GM19238 (cell line): Measurements from ENCODE around the gene SETD1A.
A peak's percentile ranks its signal among the peaks of the same experiment; 100 is the strongest.
"Not testable (repeated sequence)": the region's sequence is repeated elsewhere in the genome, so short reads cannot be mapped to it uniquely, and the experiment has no call there.

Experiments used
- DNase-seq: peaks from one replicate; pipeline ENCODE4 v3.0.0; 2011; ENCODE audit warnings: low spot score; ENCODE audit not compliant: insufficient read length

Gene SETD1A

DNA sequence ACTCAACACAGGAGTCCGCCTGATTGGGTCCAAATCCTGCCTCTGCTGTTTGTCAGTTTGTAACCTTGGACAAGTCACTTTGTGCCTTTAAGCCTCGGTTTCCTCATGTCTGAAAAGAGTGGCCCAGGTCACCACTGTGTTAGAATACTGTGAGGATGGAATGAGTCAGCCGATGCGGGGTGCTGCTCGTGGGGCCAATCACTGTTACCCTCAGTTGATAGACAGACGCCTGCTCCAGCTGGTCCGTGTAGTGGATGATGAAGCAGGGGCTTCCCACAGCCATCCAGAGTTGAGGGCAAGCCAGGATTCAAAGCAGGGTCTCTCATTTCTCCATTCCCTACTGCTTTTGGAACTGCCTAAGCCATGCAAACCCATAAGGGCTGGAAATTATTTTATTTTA is 28.4 kb upstream of the SETD1A start:
- DNase-seq: peak; percentile 7

DNA sequence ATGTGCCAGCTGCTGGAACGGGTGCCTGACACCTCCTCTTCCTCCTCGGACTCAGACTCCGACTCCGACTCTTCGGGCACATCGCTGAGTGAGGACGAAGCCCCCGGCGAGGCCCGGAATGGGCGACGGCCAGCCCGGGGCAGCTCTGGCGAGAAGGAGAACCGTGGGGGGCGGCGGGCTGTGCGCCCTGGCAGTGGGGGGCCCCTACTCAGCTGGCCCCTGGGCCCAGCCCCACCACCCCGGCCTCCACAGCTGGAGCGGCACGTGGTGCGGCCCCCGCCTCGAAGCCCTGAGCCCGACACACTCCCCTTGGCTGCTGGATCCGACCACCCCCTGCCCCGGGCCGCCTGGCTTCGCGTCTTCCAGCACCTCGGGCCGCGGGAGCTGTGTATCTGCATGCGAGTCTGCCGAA is 27.4 kb upstream of the SETD1A start:
- DNase-seq: no peak

DNA sequence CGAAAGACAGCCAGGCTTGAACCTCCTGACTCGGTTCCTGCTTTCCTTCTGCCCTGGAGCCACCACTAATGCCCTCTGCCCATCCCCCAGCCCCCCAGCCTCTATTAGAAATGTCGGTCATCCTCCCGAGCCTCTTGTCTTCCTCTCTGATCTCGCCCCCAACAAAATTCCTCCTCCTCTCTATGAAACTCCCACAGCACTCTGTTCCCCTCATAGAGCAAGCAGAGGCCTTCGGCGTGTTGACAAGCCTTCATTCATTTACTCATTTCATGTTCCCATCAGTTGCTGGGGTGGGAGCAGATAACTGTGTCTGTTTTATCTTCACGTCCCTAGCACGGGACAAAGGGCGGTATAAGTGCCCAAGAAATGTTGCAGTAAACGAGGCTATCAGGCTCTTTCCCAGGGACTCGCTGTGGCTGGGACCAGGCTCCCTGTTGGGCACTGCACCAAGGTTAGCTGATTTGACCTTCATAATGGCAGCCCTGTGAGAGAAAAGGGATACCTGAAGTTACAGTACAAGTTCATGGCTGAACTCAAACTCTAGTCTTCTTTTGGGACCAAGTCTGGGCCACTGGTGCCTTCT is 26.4 kb upstream of the SETD1A start:
- DNase-seq: no peak

DNA sequence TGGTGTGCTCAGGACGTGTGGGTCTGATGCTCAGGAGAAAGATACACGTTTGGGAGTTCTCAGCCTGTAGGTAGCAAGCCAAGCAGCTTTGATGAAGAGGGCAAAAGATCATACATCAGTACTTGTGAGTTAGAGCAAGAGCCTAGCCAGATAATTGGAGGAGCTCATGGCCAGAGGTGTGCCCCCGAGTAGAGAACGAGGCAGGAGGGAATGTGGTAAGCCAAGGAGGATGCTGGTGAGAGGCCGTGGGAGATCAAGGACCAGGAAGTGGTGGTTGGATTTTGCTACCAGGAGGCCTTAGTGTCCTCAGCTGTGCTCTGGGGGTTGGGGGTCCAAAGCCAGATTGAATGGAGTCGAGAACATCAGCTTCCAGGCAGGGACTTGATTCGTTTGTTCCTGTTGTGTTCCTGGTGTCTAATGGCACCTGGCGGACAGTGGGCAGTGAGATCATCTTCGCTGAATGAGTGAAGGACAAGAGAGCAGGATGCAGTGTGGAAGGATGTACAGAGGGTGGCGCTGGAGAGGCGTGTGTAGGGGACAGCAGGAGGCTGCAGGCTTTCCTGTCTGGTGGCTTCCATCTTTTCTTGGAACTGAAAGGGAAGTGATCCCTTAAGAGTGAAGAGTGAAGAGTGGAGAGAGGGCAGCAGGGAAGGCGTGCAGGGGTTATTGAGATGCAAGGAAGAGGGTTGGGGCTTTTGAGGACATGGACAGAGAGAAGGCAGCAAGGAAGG is 22.6 kb upstream of the SETD1A start:
- DNase-seq: no peak

DNA sequence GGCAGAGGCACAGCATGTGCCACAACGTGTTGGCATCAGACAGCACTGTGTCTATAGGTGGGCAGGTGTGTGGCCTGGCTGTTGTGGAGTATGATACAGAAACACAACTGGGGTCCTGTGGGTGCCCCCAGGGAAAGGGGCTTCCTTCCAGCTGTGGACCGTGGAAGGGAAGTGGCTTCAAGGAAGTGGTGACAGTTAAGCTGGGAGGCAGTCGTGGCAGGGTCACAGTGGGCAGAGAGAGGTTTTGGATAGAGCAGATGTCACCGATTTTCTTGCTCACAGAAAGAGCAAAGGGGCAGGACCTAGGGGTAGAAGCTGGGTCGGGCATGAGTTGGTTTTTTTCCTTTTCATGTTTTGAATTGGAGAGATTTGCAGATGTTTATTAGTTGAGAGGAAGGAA is 19.9 kb upstream of the SETD1A start:
- no peak for DNase-seq

DNA sequence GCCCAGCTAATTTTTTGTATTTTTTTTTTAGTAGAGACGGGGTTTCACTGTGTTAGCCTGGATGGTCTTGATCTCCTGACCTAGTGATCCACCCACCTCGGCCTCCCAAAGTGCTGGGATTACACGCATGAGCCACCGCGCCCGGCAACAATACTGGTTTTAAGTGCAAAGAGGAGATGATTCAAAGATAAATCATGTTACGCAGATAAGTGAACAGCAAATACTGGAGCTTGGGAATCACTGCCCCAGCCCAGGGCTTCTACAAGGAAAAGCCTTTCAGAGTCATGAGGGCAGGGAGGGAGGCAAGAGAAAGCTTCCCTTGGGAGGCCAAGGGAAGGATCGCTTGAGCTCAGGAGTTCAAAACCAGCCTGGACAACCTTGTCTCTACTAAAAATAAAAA is 18.0 kb upstream of the SETD1A start:
- DNase-seq: not testable (repeated sequence)

DNA sequence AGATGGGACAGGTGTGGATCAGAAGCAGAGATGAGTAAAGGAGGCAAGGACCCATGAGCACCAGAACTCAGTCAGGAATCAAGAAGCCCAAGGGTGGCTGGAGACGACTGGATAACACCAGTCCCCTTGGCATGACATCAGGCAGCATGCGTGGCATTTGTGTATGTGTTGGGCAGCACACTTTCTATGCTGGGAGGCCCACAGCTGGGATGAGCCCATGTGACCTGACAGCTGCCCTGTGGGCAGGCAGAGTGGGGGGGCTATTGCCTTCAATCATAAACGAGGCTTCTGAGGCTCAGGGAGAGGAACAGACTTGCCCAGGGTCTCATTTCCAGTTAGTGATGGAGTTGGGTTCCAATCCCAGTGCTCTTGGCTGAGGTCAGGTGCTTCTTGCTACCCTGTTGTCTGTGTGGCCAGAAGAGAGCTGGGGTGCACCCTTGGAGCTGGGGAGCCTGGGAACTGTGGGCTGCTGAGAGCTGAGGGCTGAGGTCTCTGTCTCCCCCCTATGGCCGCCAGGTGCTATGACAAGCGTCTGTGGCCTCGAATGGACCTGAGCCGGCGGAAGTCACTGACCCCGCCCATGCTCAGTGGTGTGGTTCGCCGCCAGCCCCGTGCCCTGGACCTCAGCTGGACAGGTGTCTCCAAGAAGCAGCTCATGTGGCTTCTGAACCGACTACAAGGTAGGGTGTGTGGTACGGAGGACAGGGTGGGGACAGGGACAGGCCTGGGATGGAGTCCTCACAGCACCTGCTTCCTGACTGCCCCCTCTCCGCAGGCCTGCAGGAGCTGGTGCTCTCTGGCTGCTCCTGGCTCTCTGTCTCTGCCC is 15.7 kb upstream of the SETD1A start:
- DNase-seq: peak; percentile 94

DNA sequence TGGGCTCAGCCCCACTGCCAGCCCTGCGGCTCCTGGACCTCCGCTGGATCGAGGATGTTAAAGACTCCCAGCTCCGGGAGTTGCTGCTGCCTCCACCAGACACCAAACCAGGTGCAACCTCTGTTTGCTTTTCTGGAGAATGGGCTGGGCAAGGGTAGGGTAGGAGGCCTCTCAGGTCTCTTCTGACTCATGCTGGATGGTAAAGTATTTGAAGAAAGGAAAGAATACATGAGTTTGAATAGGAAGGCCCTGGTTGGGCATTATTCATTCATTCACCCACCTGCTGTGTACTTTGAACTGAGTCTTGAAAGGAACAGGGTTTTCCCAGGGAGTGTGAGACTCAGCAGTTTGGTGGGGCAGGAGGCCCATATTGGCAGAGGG is 15.1 kb upstream of the SETD1A start:
- DNase-seq: no peak

DNA sequence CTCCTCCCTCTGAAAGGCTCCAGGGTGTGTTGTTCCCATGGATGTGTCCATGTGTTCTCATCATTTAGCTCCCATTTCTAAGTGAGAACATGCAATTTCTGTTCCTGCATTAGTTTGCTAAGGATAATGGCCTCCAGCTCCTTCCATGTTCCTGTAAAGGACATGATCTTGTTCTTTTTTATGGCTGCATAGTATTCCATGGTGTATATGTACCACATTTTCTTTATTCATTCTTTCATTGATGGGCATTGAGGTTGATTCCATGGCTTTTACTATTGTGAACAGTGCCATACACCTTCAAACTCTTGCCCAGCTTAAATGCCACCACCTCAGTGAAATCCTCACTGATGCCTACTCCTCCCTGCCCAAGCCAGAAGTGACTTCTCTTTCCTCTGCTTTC is 13.2 kb upstream of the SETD1A start:
- DNase-seq: no peak

DNA sequence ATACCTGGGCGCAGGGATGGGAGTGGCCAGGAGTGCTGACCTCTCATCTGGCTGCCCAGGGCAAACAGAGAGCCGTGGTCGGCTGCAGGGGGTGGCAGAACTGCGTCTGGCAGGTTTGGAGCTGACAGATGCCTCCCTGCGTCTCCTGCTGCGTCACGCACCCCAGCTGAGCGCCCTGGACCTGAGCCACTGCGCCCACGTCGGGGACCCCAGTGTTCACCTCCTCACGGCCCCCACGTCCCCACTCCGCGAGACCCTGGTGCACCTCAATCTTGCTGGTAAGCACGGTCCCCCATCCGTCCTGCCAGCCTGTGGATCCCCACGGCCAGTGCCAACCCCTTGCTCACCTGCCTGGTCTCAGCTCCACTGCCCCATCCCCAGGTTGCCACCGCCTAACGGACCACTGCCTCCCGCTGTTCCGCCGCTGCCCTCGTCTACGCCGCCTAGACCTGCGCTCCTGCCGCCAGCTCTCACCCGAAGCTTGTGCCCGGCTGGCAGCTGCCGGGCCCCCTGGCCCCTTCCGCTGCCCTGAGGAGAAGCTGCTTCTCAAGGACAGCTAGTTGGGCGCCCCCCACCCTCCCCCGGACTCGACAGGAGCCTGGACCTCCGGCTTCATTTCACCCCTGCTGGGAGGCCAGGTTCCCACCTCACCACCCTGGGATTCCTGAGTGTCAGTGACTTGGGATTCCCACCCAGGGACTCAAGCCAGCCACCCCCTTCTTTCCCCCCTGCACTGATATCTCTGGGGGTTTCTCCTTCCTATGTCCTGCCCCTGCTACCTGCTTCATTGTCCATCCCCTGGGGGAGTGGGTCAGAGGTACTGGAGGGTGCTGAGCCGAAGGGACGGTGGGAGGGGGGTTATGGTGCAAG is 10.6 kb upstream of the SETD1A start:
- no peak for DNase-seq

DNA sequence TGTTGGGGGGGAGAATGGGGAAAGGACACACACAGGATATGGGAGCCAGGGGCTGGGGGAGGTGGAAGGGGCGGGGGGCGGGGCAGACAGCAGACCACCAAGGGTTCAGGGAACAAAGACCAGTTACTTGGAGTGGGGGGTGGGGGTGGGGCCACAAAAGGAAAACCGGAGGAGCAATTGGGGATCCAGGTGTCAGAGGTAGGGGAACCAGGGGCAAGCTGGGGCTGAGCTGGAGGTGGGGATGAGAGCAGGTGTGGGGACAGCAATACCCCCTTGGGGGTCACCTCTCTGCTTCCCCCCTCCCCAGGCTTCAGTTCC is 10.1 kb upstream of the SETD1A start:
- no peak for DNase-seq

DNA sequence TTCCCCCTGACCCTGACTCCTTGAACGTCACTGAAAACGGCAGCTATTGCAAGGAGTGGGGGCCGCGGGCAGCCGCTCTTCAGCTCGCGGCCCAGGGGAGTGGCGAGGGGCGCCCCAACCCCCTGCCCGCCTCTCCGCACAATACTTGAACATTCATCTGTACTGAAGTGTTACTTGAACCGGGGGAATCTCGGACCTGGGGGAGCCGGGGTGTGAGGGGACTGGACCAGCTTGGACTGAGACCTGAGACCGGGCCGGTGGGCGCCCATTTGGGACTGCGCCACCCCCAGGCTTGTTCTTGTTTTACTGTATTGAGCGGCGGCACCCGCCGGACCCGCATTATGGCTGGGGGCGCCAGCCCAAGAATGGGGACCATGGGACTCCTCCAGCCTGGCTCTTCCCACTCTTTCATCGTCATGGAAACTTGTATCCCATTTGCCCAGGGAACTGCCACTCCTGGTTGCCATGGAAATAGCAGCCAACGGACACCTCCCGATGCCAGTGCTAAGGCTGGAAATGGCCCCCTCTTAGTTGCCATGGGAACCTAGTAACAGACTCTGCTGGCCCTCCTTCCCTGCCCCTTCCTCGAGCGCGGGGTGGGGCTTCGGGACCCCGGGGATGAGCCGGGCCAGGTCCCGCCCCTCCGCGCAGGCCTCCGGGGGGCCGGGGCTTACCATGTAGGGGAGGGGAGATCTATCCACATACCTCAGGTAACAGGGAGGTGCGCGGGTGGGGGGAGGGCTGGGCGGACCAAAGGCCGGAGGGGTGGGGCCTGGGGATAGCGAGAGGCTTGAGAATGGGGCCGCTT is 9.5 kb upstream of the SETD1A start:
- no peak for DNase-seq

DNA sequence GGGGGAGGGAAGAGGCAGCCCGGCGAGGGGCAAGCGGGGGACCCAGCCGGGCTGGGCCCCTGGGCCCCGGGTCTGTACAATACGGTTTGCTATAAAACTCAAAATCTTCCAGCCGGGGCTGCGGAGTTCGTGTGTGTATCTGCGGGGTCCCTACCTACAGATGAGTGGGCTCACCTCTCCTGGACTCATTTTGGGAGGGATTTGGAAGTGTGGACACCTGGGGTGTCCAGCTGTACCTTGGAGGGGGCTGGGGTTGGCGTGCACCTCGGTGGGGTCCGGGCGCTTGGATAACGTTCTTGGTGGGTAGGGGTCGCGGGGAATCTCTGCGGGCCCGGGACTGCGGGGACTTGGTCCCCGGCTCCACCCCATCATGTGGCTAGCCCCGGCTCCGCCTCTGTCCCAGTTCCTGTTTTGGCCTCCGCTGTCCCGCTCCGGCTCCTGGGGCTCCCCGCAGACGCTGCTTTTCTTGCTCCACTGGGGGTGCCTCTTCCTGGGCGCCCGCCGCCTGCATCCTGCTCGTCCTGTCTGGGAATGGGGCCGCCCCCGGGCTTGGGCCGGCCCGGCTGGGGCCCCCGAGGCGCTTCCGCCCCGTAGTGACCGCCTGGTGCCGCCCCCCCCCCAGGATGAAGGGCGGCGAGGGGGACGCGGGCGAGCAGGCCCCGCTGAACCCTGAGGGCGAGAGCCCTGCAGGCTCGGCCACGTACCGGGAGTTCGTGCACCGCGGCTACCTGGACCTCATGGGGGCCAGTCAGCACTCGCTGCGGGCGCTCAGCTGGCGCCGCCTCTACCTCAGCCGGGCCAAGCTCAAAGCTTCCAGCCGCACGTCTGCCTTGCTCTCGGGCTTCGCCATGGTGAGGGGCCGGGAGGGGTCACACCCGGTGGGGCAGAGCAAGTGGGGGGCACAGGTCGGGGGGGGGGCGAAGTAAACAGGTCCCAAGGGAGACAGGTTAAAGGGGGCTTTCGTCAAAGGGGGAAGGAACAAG is 8.6 kb upstream of the SETD1A start, which contains the start of gene ORAI3:
Gene ORAI3 (plus strand): TSS at position 402 of the 983 bp plus-strand sequence. CDS start 222 bp downstream, at position 624.
- DNase-seq: peak; percentile 78

DNA sequence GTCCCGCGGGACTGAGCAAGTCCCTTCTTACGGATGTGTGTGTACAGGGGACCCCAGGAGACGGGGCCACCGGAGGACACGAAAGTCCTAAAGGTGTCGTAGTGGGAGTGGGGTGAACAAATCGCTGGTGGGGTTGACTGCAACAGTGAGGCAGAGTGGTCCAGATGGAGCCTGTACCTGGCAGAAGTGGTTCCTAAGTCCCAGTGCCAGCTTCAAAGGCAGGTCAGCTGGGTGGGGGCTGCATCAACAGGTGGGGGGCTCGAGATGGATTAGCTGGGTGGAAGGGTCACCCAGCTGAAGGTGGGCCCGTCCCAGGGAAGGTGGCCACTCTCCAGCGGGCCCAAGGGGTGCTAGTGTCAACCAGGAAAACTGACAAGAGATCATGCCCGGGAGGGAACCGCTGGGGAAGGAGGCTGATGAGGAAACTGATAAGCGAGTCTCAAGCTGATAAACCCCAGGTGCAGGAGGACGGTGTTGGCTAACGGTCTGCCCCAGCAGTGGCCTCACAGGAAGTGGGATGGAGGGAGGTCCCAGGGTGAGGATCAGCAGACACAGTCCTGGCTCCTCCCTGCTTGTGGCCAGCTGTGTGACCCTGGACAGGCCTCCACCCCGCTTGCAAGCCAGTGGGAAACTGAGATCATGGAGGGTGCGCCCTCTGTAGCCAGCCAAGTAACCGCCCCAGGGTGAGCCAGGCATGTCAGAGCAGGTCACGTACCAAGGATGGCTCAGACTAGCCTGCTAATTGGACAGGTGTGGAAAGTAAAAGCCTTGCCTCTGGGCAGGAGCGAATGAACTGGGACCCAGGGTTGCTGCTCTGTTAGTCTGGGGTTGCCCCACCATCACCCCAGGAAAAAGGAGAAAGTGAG is 7.7 kb upstream of the SETD1A start:
- no peak for DNase-seq

DNA sequence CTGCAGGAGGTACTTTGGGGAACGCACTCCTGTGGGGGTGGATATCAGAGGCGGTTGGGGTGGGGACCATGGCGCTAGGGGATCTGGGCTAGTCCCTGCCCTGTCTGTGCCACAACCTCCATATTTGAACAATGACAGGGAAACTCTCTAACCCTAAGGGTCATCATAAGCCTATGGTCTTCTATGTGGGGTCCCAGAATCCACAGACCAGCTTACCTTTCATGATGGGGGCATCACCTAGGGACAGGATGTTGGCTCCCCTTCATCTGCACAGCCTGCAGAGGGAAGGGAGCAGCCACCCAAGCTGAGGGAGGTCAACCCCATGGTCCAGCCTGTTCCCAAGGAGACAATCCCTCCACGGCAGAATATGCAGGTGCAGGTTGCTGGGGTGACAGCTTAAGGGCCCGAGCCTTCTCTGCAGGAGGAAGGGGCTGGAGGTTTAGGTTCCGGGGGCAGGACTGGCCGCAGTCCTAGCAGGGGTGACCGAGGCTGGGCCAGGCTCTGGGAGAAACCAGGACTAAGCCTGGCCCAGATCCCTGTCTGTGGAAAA is 7.0 kb upstream of the SETD1A start:
- DNase-seq: no peak

DNA sequence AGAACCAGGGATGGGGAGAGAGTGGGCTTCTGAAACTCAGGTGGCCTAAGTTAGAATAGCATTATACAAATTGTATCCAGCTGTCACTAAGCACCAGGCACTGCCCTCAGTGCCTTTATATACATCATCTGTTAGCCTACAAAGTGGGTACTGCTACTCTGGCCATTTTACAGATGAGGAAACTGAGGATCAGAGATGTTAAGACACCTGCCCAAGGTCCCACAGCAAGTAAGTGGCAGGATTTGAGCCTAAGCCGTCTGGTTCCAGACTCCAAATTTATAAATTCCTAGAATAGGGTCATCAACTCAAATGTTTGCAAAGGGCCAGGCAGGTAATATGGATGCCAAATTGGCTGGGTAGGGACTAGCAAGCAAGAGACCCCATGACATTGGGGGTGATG is 6.4 kb upstream of the SETD1A start:
- no peak for DNase-seq

DNA sequence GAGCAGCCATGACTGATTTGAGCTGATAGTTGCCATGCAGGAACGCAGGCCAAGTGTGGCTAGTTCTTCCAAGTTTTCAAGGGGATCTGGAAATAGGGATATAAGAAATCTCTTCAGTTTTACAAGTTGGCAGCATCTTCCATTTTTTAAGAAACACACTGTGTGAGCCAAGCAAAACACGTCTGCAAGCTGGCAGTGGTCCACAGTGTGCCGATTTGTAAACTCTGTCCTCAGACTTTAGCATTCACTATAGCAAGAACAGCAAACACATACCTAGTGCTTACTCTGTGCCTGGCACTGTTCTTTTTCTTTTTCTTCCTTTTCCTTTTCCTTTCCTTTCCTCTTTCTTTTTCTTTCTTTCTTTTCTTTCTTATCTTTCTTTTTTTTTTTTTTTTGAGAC is 5.8 kb upstream of the SETD1A start:
- no peak for DNase-seq

DNA sequence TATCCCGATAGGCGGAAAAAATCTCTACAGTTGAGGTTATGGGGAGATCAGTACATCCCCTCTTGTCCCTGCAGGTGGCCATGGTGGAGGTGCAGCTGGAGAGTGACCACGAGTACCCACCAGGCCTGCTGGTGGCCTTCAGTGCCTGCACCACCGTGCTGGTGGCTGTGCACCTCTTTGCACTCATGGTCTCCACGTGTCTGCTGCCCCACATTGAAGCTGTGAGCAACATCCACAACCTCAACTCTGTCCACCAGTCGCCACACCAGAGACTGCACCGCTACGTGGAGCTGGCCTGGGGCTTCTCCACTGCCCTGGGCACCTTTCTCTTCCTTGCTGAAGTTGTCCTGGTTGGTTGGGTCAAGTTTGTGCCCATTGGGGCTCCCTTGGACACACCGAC is 4.4 kb upstream of the SETD1A start:
- no peak for DNase-seq
